NCI-H146 (cell line): Measurements from ENCODE around the gene STAM.

Source experiments
- DNase-seq: peaks from one replicate; lab custom pipeline; 2025; lab: John Stamatoyannopoulos, UW

The STAM gene

DNA sequence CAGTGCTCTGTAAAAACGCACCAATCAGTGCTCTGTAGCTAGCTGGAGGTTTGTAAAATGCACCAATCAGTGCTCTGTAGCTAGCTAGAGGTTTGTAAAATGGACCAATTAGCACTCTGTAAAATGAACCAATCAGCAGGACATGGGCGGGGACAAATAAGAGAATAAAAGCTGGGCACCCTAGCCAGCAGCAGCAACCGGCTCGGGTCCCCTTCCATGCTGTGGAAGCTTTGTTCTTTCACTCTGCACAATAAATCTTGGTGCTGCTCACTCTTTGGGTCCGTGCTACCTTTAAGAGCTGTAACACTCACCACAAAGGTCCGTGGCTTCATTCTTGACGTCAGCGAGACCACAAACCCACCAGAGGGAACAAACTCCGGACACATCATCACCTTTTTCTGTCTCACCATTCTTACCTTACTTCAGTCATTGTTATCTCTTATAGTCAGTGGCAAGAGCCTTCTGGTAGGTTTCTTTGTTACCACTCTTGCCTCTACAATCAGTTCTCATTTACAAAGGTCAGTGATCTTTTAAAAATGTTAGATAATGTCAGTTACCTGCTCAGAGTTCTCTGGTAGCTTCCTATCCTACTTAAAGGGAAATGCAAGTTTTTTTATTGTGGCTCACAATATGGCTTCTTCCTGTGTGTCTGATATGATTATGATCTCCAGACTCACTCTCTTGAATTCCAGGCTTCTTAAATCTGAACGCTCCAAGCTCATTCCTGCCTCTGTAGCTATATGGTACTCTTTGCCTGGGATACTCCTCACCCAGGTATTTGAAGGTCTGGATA is 4.5 kb downstream of the STAM start:
- no peak for DNase-seq

DNA sequence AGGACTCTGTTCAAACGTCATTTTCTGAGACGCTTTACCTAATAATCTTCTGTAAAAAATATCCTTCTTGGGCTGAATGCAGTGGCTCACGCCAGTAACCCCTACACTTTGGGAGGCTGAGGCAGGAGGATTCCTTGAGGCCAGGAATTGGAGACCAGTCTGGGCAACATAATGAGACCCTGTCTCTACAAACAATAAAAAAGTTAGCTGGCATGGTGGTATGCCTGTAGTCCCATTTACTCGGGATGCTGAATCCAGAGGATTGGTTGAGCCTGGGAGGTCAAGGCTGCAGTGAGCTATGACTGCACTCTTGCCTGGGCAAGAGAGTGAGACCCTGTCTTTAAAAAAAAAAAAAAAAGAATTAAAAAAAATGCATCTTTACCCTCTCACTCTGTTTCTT is 5.1 kb downstream of the STAM start:
- no peak for DNase-seq

DNA sequence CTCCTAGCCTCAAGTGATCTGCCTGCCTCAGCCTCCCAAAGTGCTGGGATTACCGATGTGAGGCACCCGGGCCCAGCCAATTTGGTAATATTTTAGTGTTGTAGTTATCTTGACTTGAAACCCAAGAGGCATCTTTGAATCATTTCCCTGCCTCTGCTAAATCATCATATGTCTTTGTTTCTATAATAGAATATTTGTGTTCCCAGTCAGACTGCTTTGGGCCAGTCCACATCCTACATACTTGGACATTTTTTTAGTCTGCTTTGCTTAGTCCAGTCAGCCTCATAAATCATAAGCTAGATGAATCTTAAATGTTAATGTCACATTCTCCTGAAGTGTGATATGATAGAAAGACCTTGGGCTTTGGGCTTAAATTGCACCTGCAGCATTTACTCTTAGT is 5.9 kb downstream of the STAM start:
- no peak for DNase-seq

DNA sequence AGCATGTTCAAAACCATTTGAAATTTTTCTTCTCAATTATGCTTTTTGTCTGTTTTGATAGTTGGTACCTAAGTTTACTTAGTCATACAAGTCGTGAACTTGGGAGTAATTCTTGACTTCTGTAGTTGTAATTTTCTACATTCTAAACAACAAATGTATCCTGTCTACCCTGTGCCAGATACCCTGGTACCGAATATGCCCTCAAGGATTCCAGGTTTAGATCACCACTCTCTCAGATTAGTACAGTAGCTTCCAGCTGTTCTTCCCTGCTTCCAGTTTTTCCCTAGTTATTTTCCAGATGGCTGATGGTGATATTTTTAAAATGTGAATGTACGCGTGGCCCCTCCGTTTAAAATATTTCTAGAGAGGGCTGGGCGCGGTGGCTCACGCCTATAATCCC is 6.5 kb downstream of the STAM start:
- DNase-seq = no peak

DNA sequence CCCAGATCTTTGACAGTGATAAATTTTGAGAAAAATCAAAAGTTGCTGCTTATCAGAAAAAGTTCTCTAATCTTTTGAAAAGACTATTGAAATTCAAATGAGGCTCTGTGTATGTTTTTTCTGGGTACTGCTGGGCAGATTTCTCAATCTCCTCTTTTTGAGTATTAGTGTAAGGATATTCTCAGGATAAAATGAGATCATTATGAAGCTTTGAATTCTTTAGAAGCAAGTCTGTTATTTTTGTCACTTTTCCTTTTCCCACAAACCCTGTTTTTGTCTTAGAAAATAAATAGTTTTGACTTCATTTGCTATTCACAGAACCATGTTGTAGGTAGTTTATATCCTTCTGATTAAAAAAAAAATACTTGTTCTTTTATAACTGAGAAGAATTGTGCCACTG is 7.9 kb downstream of the STAM start:
- DNase-seq = no peak

DNA sequence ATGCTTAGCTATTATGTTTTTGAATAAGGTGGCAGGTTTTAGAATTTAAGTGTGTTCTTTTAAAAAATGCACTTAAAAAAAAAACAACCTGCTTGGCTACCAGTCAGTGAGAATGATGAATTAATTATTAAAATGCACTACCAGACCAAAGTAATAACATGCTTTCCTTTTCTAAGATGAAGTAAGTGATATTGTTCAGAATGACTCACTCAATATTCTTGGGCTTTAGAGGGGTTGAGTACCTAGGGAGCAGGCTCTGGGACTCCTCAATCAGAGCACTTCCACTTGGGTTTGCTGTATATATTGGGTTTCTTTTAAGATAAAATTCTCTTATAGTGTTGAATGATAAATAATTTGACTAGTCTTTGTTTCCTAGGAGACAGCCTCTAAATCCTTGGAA is 8.6 kb downstream of the STAM start:
- DNase-seq = no peak

DNA sequence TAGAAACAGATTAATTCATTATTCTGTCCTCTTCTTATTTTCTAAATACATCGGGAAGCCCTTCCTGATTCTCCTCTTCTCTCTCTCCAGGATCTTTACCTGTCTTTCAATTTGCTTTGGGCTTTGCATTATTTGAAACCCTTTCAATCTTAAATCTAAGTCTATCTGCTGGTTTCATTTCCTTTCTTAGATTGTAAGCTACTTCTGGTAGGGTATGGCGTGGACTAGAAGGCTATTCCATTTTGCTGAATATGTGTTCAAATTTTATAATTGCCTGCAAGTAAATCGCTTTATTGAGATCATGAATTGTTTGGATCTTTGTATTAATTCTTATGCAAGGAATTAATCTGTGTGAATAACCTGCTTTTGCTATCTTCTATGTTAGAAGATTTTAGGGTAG is 11.1 kb downstream of the STAM start:
- DNase-seq = no peak

DNA sequence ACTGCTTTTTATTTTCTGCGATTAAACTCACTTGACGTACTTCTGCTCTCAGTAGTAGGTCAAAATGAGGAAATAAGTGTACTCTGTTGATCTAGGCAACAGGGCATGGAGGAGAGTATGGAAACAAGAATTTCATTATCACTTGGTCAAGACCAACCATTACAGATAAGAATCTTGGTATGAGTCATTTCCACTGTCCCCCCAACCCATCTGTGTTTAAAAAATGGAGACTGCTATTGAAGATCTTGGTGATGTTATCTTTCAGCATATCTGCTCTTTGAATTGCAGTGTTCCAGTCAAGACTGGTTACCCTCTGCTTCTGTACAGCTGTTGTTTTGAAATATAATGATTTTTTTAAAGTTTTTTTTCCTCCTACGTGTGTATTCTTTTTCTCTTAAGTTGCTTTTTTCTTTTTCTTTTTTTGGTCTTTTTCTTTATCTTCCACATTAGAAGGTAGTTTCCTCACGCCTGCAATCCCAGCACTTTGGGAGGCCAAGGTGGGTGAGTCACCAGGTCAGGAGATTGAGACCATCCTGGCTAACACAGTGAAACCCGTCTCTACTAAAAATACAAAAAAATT is 11.7 kb downstream of the STAM start:
- no peak for DNase-seq

DNA sequence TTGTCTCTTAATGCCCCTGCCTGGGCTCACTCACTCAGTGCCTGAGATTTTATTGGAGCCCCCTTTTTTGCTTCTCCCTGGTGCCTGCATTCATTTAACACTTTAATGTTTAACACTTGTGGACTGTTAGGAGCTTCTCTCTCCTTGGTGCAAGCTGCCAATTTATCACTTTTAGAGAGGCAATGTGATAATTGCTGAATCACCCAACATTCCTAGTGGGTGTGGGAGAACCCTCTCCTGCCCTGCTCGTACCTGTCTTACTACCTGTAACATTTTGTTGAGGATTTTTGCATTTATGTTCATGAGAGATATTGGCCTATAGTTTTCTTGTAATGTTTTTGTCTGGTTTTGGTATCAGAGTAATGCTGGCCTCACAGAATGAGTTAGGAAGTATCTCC is 13.2 kb downstream of the STAM start:
- no peak for DNase-seq

DNA sequence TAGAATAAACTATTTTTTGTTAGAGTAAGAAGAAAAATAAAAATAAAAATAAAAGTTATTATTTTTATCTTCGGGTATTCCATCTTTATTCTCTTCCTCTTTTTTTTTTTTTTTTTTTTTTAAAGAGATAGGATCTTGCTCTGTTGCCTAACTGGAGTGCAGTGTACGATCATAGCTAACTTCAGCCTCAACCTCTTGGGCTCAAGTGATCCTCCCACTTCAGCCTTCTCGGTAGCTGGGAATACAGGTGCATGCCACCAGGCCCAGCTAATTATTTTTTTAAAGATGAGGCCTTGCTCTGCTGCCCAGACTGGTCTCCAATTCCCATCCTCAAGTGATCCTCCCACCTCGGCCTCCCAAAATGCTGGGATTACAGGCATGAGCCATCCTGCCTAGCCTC is 15.4 kb downstream of the STAM start:
- DNase-seq = no peak

DNA sequence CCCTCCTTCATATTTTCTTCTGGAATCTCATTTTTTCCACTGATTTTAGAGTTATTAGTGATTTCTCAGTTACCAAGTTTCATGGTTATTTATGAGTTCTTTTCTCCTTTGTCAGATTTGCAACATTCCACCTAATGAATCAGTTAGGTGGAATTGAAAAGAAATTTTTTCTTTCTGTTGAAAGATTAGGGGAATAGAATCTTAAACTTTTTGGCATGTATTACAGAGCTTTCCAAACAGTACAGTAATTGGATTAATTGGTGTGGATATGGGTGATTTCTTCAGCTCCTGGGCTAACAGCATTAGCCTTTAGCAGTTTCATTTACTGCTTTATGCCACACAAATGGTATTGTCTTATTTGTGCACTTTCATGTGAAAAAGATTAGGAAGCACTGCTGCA is 17.0 kb downstream of the STAM start:
- DNase-seq = no peak

DNA sequence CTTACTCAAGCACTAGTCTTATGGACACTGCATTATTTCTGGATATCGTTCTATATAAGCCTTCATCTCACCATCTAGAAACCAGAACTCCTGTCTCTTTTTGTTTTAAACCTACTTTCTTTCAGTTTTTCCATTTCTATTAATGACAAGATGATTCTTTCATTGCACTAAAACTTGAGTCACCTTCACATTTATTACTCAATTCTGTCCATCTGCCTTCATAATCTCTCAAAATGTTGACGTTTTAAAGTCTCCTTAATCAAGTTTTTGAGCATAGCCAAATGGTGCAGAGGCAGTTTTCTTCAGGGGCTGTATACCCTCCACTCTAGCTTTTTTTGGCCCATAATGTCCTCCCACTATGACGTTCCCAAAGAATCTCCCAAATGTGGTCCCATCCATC is 17.6 kb downstream of the STAM start:
- no peak for DNase-seq

DNA sequence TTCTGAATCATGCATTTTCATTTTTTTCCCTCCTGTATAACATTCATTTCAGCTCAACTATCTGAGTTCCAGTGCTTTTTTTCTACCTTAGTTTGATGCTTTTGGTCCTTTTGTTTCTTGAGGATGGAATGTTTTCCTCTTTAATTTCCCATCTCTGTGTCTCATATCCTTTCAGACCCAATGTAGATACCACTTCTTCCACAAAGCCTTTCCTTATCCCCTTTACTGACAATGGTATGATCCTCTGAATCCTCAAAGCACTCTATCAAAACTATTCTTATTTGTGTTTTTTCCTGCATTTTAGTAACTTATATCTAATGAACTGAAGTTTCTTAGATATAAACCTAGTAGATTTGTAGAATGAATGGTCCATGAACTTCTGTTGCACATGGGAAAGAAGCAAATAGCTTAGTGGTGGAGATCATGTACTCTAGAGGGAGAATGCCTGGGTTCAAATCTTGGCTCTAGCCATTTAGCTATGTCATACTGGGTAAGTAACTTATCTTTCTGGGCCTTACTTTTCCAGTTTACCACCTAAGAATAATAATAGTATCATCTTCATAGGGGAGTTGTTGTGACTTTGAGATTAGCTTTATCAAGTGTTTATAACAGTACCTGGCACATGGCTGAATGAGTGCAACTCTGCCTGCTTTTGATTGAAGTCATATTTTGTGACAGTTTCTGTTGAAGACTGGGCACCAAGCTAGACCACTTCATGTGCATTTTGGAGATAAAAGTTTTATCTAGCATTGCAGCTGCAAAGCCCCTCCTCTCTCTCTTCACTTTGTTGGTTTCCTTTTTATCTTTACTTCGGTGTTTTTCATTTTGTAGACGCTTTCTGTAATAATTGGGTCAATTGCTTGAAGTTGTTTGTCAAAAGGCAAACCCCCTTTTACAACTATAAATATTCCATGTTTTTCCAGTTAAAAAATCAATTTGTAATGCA is 18.5 kb downstream of the STAM start:
- no peak for DNase-seq

DNA sequence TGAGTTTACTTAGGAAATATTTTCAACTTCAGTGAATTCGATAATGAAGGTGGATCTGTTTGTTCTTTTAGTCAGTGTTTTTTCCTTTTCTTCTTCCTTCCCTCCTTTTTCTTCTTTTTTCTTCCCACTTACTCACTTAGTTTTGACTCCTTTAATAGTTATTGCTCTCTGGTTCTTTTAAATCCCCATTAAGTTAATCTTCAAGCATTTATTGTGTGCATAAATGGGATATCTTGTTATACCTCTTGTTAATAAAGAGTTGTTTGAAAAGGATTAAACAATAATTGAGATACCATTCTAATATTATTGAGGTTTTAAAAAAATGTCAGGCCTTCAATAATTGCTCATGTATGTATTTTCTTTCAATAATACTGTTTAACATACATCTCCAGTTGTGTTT is 19.5 kb downstream of the STAM start:
- no peak for DNase-seq

DNA sequence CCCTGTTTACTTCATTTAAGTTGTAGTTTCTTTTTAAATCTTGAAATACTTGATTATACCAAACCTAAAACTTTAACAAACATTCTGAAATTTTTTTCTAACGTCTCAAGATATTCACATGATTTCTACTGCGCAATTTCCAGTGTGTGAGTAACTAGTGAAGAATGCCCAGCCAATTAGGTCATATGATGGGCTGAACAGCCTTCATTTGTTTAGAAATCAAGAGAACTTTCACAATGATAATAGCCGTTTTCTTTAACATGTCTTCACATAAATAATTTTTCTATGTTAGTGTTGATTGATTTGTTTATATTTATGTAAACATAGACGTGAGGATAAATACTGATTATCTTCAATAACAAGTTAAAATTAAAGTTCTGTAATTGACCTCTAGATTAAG is 21.8 kb downstream of the STAM start:
- DNase-seq = no peak

DNA sequence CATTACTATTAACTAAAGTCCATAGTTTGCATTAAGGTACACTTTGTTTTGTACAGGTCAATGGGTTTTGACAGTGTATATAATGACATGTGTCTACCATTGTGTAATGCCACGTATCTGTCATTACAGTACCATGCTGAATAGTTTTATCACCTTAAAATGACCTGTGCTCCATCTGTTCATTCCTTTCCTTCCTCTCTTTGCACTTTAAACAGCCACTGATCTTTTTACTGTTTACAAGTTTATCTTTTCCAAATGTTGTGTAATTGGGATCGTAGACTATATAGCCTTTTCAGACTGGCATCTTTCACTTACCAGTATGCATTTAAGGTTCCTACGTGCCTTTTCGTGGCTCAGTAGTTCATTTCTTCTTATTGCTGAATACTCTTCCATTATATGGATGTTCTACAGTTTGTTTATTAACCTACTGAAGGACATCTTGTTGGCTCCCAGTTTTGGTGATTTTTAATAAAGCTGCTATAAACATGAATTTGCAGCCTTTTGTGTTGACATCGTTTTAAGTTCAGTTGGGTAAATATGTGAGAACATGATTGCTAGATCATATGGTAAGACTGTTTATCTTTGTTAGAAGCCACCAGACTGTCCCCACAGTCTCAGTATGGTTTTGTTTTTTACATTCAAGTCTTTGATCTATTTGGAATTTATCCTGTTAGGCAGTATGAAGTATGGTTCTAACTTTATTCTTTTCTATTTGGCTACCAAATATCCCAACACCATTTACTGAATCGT is 24.7 kb downstream of the STAM start:
- DNase-seq = no peak

DNA sequence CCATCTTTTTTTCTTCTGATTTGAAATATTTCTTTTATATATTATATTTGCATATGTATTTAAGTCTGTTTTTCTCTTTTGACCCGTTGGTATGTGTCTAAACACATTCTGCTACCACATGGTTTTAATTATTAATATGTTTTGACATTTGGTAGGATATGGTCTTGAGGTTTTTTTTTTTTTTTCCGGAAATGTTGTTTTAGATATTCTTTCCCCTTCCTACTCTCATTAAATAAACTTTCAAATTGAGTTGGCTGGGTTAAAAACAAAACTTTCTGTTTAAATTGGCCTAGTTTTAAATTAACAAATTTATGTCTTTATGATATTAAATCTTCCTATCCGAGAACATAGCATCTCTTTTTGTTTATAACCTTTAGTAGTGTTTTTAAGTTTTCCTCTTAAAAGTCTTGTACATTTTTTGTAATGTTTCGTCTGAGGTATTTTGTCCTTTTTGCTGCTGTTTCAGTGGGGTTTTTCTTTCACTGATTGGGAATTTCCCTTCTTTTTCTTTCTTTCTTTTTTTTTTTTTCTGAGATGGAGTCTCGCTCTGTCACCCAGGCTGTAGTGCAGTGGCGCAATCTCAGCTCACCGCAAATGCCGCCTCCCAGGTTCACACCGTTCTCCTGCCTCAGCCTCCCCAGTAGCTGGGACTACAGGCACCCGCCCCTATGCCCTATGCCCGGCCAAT is 25.4 kb downstream of the STAM start:
- DNase-seq = no peak

DNA sequence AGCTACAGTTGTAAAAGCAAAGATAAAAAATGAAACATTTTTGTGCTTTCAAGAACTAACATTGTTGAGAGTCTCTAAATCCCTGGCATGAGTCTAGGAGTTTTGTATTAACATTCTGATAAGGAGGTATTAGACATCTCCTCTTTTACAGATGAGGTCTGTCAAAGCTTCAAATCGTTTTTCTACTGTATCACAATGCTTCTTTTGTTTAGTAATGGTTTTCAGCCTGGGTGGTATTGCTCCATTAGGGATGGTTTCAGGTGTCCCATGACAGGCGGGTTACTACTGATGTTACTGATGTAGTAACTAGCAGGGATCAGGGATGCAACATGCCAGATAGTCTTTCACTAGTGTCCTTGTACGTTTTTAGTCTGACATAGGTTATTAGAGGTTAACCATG is 27.4 kb downstream of the STAM start:
- DNase-seq = no peak

DNA sequence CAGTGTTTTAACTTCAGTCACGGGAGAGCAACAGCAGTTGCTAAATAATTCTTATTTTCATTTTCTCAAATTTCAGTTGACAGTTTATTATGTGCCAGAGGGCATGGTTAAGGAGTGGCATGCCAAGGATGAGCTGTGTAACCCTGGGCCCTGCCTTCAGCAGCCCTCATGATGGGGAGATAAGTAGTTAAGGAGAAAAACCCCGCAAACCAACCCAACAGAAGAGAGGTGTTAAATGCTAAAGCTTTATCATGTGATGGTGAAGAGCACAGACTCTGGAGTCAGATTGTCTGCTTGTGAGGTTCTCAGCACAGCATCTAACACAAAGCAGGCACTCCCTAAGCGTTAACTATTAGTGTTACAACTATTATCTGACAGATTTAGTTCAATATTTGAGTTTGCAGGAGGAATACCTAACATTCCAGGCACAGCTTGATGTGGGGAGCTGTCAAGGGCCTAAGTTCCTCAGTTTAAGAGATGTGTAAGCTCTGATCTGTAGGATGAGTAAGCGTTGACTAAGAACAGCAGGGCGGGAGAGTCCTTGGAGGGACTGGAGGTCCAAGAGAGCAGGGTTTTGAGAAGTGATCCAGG is 29.6 kb downstream of the STAM start:
- DNase-seq = no peak

DNA sequence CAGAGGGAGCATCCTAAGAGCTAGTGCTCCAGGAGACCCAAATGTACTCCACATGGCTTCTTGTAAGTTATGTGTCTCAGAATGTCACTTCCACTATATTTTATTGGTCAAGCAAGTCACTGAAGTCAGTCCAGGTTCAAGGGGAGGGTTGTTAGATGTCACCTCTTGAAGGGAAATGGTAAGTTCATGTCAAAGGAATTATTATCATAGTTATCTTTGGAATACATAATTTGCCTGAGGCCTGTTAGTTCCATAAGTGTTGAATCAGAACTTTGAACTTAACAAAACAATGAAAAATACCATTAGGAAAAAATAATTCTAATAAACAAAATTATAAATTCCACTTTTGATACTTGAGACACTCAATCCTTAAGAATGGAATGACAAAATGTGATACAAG is 30.6 kb downstream of the STAM start:
- no peak for DNase-seq

DNA sequence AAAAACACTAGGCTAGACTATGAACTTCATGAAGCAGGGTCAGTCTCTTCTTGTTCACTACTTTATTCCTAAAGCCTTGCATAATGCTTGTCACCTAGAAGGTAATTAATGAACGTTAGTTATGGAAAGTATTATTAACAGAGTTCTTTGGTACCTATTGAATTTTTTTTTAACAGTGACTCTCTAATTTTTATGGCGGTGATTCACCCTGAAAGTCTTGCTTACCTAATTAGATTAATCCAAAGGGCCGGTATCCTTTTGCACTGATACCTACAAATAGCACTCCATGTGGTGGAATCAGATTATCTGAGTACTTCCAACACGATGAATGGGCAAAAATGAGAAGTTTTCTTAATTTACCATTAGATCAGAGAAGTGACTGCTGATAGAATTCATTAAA is 31.7 kb downstream of the STAM start:
- DNase-seq = no peak
